Kidney epithelial cell (primary cell): ENCODE measurements around the gene SYS1. TPM values are rescaled to one million over a fixed set of nuclear protein-coding genes. Genes with fewer than 3 reads are reported as not detected.

Source experiments
- DNase-seq: peaks from one replicate; pipeline ENCODE4 v3.0.0-alpha.2; 2010; ENCODE audit warnings: low read depth
- H3K27me3 ChIP-seq: 2 replicates; pipeline ENCODE4 v1.6.0; 2011; ENCODE audit warnings: low read length; ENCODE audit not compliant: control insufficient read depth, insufficient read depth
- H3K36me3 ChIP-seq: 2 replicates; pipeline ENCODE4 v1.5.1; 2011; ENCODE audit warnings: low read length; ENCODE audit not compliant: control insufficient read depth, insufficient read depth
- H3K4me3 ChIP-seq: 2 replicates; pipeline ENCODE4 v1.5.1; 2011; ENCODE audit warnings: low read depth, mild to moderate bottlenecking, control low read depth, low read length
- CTCF ChIP-seq: IDR thresholded peaks from 2 replicates; pipeline ENCODE4 v1.5.1; 2011; ENCODE audit warnings: mild to moderate bottlenecking, moderate library complexity, low read length, control low read depth, inconsistent platforms; ENCODE audit not compliant: insufficient read depth, poor library complexity, severe bottlenecking
- total RNA-seq: library from RNA; depleted of rRNA; stranded (reverse); fragments of >200 nt; gene quantifications from 2 replicates; pipeline ENCODE4 v1.2.3, GENCODE V29; 2015

The SYS1 gene
- total RNA-seq, 1 donor from 2014 or later: 54.3 TPM

GRCh38 chr20:45358282-45359068, 4.5 kb upstream of the SYS1 start:
- no peak overlapping the region for H3K4me3 ChIP-seq
- H3K27me3 ChIP-seq: no peaks in the 10 kb centered on the region

GRCh38 chr20:45359069-45359405, 3.9 kb upstream of the SYS1 start:
- no peak for DNase-seq
- Histone ChIP-seq H3K36me3 (no peaks in the 10 kb centered on the region), H3K4me3 (no peak overlapping the region), H3K27me3 (no peaks in the 10 kb centered on the region)
- no peak for TF ChIP-seq CTCF

More at GRCh38 chr20:45358282-45359068, 4.5 kb upstream of the SYS1 start:
- no peak for TF ChIP-seq CTCF
- no peaks in the 10 kb centered on the region for H3K36me3 ChIP-seq
- DNase-seq: no peak

- TF ChIP-seq CTCF: no peak
- Histone ChIP-seq H3K4me3 (no peak overlapping the region), H3K27me3 (no peaks in the 10 kb centered on the region), H3K36me3 (no peaks in the 10 kb centered on the region)
- no peak for DNase-seq
These were observed 3.4 kb upstream of the SYS1 start for GRCh38 chr20:45359406-45360148.

GRCh38 chr20:45361793-45362192, 1.2 kb upstream of the SYS1 start:
- Histone ChIP-seq H3K36me3 (peaks cover under 1% of the 10 kb centered on the region), H3K4me3 (no peak overlapping the region), H3K27me3 (no peaks in the 10 kb centered on the region)
- no peak for TF ChIP-seq CTCF
- DNase-seq: no peak

- Histone ChIP-seq H3K27me3 (no peaks in the 10 kb centered on the region), H3K36me3 (peaks cover 1% of the 10 kb centered on the region), H3K4me3 (peak overlapping the region; percentile 67)
- no peak for TF ChIP-seq CTCF
- no peak for DNase-seq
These were observed 896 bp downstream of the SYS1 start for GRCh38 chr20:45363611-45364492.
